GM19035 (cell line): ENCODE results near the gene SLC30A5.

ENCODE experiments used
- ATAC-seq: cut with Tn5 transposase; IDR thresholded peaks from one replicate; pipeline ENCODE4 v1.9.1; 2021; ENCODE audit not compliant: unreplicated experiment

Gene SLC30A5

DNA sequence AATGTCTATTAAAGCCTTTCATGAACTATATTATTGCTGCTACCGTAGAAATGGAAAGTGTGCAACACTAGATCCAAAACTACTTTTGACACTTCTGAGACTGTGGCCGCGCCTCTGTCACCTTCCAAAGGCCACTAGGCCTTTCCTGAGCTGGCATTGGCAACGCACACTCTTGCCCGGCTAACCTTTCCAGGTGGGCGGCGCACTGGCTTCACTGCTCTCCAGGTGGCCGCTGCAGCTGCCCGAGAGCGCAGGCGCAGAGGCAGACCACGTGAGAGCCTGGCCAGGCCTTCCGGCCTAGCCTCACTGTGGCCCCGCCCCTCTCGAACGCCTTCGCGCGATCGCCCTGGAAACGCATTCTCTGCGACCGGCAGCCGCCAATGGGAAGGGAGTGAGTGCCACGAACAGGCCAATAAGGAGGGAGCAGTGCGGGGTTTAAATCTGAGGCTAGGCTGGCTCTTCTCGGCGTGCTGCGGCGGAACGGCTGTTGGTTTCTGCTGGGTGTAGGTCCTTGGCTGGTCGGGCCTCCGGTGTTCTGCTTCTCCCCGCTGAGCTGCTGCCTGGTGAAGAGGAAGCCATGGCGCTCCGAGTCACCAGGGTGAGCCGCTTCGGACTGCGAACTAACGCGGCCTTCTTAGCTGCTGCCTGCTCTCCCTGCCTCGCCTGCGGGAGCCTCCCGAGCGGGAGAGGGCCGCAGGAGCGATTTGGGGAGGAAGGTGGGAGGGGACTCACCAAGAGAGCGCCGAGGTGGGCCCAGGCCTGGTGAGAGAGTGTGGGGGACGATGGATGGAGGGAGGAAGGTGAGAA, 73.1 kb downstream of the SLC30A5 start, which contains the start of gene CCNB1:
CCNB1 (plus strand) TSS at position 465 of the 807 bp plus-strand sequence; CDS start at position 578, 113 bp downstream.
- ATAC-seq, result peak; percentile 98

DNA sequence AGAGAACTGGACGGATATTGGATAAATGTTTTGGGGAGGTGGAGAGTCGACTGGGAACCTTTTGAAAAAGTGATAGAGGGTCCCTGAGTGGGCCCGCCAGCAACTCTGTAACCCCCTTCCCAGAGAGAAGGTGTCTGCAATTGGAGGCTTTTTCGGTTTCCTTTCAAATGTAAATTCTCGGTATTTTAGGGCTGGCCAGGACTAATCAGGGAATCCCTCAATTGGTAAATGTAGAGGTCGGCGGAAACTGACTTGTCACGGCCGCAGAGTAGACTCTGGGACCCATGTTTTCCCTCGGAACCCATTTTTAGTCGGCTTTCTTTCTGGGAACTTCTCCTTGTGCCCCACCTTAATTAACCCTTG, 73.7 kb downstream of the SLC30A5 start:
- ATAC-seq, result no peak

DNA sequence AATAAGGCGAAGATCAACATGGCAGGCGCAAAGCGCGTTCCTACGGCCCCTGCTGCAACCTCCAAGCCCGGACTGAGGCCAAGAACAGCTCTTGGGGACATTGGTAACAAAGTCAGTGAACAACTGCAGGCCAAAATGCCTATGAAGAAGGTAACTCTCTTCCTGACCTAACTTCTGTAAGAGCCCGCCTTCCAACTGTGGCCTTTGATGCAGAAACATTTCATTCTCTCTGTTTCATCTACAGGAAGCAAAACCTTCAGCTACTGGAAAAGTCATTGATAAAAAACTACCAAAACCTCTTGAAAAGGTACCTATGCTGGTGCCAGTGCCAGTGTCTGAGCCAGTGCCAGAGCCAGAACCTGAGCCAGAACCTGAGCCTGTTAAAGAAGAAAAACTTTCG, 74.1 kb downstream of the SLC30A5 start:
- ATAC-seq, result no peak

DNA sequence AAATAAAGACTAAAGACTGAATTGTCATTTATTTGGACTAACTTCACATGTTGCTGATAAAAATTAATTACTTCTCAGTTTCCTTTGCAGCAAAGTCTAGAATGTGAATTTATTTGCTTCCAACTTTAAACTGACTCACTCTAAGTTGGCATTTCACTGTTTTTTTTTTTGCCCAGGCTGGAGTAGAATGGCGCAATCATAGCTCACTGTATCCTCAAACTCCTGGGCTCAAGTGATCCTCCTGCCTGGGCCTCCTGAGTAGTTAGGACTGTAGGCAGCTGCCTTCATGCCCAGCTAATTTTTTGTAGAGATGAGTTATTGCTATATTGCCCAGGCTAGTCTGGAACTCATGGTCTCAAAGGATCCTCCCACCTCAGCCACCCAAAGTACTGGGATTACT, 76.7 kb downstream of the SLC30A5 start:
- no peak for ATAC-seq

GRCh38 chr5:69170969-69171368, 77.2 kb downstream of the SLC30A5 start:
- ATAC-seq, result no peak
